GM21367 (cell line): Measurements from ENCODE around the gene IPO7.

Source experiments
- ATAC-seq: cut with Tn5 transposase; IDR thresholded peaks from one replicate; pipeline ENCODE4 v1.9.1; 2021; ENCODE audit not compliant: unreplicated experiment

IPO7 gene

DNA sequence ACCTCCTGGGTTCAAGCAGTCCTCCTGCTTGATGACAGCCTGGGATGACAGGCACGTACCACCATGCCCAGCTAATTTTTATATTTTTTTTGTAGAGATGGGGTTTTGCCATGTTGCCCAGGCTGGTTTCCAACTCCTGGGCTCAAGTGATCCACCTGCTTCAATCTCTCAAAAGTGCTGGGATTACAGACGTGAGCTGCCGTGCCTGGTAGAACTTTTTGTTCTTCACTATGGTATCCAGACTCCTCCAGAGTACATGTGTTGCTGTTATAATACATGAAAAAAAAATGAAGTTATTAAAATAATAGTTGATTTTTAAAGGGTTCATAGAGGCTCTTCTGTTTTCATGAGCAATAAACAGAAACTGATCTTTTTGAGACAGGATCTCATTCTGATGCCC lies 105.9 kb downstream of the IPO7 start:
- no peak for ATAC-seq

DNA sequence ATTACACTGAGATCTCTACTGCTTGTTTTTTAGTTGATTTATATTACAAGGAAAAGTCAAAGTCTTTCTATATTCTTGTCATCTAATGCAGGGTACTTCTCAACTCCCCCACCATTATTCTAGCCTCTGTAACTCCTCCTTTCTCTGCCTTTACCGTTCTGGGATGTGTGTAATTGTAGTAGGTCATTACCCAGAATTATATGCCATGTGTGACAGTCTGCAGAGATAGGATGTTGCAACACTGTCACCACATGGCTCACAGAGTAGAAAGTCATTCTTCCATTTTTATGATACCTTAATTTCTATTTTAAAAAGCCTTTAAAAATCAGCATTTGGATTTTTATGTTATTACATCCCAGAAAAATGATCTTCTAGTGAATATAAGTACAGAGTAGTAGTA lies 109.0 kb downstream of the IPO7 start:
- ATAC-seq: no peak

DNA sequence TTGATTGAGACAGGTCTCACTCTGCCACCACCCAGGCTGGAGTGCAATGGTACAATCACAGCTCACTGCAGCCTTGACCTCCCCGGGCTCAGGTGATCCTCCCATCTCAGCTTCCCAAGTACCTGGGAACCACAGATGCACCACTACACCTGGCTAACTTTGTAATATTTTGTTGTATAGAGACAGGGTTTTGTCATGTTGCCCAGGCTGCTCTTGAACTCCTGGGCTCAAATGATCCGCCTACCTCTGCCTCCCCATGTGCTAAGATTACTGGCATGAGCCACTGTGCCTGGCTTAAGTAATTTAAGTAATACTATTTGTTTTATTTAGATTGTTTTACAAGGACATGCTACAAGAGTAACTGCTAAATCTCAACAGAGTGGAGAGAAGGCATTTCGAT lies 109.9 kb downstream of the IPO7 start:
- ATAC-seq: no peak

DNA sequence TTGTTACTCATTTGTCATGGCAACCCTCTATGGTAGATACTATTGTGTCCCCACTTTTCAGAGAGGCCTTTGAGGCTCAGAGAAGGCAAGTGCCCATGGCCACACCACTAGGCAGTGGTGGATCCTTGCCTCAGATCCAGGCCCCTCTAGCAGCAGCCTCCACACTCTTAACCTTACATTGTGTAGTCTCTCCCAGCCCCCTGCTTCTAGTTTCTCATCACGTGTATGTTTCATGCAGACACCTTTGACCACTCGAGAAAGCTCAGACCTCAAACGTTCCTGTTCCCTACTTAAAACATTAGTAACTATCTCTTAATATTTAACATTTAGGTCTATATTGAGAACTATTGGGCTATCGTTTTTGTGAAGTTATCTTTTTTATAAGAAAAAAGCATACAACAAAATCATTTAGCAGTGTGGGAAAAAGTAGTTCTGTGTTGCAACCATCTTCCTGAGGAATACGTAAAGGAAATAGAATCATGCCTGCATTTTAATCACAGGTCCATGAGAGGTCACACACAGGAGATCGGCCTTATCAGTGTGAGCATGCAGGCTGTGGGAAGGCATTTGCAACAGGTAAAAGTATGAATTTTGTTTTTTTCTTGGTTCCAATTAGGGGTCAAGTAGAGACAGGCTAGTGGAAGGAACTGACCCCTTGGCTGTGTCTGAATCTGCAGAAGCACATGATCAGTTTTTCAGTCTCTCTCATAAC lies 111.5 kb downstream of the IPO7 start:
- no peak for ATAC-seq
